Upper lobe of left lung (tissue), 4 donors: Measurements from ENCODE around the gene LITAFD.

ENCODE experiments used
- POLR2A ChIP-seq, 4 donors: fragments of 450-650 bp; IDR thresholded peaks; one replicate each; pipeline ENCODE4 v1.5.1; 2016 to 2017; ENCODE audit warnings: antibody characterized with exemption in 4 of 4, mild to moderate bottlenecking in 2 of 4
- TF ChIP-seq, protein P1 (sequence below), 6 experiments: fragments of 450-650 bp in 4 of 6; fragments of 200-600 bp in 2 of 6; sonication (generic) in 2 of 6; IDR thresholded peaks; one replicate each; pipeline ENCODE4 v1.5.1; 2016 to 2019; ENCODE audit warnings: antibody characterized with exemption in 6 of 6

DNA sequence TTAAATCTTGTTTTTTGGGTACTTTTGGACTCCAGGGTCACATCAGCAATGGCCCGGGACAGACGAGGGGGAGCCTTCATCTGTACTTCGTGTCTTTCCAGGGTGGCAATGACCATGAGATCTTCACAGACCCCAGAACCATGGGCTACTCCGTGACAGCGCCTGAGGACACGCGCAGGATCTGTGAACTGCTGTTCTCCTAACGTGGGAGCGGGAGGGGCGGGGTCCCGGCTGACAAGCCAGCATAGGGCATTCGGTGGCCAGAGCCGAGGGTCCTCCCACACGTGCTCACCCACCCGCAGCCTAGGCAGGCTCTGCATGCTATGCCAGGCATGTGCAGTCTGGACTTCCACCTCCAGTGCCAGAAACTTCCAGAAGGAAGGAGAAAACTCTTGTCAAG is 34.5 kb upstream of the LITAFD start:
- TF ChIP-seq, protein P1, sequence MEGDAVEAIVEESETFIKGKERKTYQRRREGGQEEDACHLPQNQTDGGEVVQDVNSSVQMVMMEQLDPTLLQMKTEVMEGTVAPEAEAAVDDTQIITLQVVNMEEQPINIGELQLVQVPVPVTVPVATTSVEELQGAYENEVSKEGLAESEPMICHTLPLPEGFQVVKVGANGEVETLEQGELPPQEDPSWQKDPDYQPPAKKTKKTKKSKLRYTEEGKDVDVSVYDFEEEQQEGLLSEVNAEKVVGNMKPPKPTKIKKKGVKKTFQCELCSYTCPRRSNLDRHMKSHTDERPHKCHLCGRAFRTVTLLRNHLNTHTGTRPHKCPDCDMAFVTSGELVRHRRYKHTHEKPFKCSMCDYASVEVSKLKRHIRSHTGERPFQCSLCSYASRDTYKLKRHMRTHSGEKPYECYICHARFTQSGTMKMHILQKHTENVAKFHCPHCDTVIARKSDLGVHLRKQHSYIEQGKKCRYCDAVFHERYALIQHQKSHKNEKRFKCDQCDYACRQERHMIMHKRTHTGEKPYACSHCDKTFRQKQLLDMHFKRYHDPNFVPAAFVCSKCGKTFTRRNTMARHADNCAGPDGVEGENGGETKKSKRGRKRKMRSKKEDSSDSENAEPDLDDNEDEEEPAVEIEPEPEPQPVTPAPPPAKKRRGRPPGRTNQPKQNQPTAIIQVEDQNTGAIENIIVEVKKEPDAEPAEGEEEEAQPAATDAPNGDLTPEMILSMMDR (IDR thresholded peaks at IDR 0.05) = no peak
- TF ChIP-seq POLR2A (IDR thresholded peaks at IDR 0.05) = no peak
